Measurements from ENCODE around the gene USP9X.
"Not testable (repeated sequence)": the region's sequence is repeated elsewhere in the genome, so short reads cannot be mapped to it uniquely, and the experiment has no call there.

USP9X gene

GRCh38 chrX:41084893-41085511 is at the start of gene USP9X:
TSS of gene USP9X (plus strand) at chrX:41085445. CDS start at chrX:41123629, 38,184 bp downstream.
- DNase-seq, result peak; percentile 54 to 77

GRCh38 chrX:41035582-41035981 is 49.7 kb upstream of the USP9X start:
- DNase-seq, result no peak

- no peak for DNase-seq
Measured at GRCh38 chrX:41036668-41037326, 48.4 kb upstream of the USP9X start.

GRCh38 chrX:41043196-41043595 is 42.0 kb upstream of the USP9X start:
- no peak for DNase-seq

GRCh38 chrX:41043674-41044345 is 41.4 kb upstream of the USP9X start:
- no peak for DNase-seq

GRCh38 chrX:41045960-41046567 is 39.2 kb upstream of the USP9X start:
- DNase-seq, result no peak

- no peak for DNase-seq
Measured at GRCh38 chrX:41047878-41048534, 37.2 kb upstream of the USP9X start.

GRCh38 chrX:41050359-41050758 is 34.9 kb upstream of the USP9X start:
- no peak for DNase-seq

- DNase-seq, result no peak
Measured at GRCh38 chrX:41051288-41051687, 34.0 kb upstream of the USP9X start.

GRCh38 chrX:41055740-41056139 is 29.5 kb upstream of the USP9X start:
- no peak for DNase-seq

- not testable (repeated sequence) for DNase-seq
Measured at GRCh38 chrX:41063276-41063675, 22.0 kb upstream of the USP9X start.

GRCh38 chrX:41064018-41064417 is 21.2 kb upstream of the USP9X start:
- DNase-seq, result no peak

- DNase-seq, result no peak
Measured at GRCh38 chrX:41066391-41066790, 18.9 kb upstream of the USP9X start.

GRCh38 chrX:41066969-41067368 is 18.3 kb upstream of the USP9X start:
- DNase-seq, result no peak

GRCh38 chrX:41067721-41068120 is 17.5 kb upstream of the USP9X start:
- DNase-seq, result no peak

GRCh38 chrX:41076742-41077141 is 8.5 kb upstream of the USP9X start:
- no peak for DNase-seq

- no peak for DNase-seq
Measured at GRCh38 chrX:41081821-41082220, 3.4 kb upstream of the USP9X start.

GRCh38 chrX:41082783-41083182 is 2.5 kb upstream of the USP9X start:
- DNase-seq, result no peak

- DNase-seq, result peak; percentile 77 to 93
Measured at GRCh38 chrX:41084044-41084892, 977 bp upstream of the USP9X start.

GRCh38 chrX:41085512-41085877 is 250 bp downstream of the USP9X start:
- peak; percentile 19 to 34 for DNase-seq

- DNase-seq, result peak in 1 of 2 donors; percentile 34
Measured at GRCh38 chrX:41085878-41086626, 807 bp downstream of the USP9X start.

GRCh38 chrX:41086627-41086932 is 1.3 kb downstream of the USP9X start:
- DNase-seq, result no peak

Measured in bone marrow (tissue), 2 donors.